ENCODE measurements around the gene AJM1. TPM values are rescaled to one million over a fixed set of nuclear protein-coding genes. Genes with fewer than 3 reads are reported as not detected.

AJM1 gene
- total RNA-seq, result 0.65 TPM in 2 replicates

DNA sequence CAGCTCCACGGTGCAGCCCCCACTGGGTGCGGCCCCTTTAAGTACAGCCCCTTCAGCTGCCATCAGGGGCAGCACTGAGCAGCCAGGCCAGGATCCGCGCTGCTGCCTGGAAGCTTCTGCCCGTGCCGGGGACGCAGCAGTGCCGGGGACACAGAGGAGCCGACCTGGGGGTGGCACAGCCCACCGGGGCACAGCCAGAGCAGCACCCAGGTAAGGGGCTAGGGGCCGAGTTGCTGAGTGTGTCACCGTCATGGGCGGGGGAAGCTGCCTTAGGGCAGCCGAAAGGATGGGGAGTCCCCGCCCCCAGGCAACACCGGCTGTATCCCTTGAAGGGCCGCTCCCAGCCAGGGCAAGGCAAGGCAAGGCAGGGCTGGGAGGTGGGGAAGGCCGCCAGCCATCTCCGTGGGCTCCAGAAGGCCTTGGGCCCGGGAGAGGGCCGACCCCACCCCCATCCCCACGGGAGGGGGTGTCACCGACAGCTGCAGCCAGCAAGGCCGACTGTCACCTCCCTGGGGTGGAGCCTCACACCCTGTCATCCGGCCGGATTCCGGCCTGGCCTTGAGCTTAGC, at the start of gene AJM1:
Gene AJM1 (plus strand): TSS at position 99 of the 569 bp plus-strand sequence. CDS start 1,937 bp downstream, outside the sequence.

DNA sequence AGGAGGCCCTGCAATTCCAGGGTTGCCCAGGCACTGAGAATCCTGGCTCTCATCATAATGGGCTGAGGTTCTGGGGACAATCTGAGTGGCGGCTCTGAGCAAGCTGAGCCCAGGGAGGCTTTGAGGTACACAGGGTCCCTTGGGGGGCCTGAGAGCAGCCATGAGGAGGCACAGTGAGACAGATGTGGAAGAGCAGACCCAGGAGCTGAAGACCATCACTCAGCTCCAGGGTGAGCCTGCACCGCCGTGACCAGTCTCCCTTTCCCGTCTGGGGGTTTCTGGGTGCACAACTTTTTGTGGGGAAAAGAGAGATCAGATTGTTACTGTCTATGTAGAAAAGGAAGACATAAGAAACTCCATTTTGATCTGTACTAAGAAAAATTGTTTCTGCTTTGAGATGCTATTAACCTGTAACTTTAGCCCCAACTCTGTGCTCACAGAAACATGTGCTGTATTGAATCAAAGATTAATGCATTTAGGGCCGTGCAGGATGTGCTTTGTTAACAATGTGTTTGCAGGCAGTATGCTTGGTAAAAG, 46.0 kb upstream of the AJM1 start, which contains the start of gene CCDC183:
Gene CCDC183 (plus strand): TSS at position 101 of the 537 bp plus-strand sequence. CDS start 60 bp downstream, at position 161.

DNA sequence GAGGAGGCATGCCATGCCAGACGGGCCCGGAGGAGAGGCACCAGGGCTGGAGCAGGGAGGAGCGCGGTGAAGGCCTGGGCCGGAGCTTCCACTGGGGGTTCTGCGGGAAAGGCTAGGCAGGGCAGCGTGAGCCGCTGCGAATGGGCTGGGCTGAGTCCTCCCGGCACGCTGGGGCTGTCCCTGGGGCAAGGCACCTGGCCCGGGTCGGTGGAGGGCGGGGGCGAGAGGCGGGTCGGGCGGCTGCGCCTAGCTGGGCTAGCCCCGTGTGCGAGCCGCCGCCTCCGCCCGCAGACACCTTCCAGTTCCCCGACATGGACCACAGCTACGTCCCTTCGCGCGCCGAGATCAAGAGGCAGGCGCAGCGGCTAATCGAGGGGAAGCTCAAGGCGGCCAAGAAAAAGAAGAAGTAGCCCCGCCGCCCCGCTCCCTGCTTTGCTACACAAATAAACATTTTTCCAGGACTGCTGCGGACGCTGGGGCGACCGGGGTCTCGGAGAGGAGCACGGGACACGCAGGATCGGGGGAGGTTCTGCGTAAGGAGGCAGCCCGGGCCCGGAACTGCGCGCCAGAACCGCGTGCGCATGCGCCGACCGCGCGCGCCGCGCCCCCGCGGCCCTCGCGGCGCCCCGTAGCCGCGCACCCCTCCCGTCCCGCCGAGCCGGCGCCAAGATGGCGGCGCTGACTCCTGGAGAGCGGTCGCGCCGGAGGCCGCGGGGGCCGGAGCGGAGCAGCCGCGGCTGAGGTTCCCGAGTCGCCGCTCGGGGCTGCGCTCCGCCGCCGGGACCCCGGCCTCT, 34.8 kb upstream of the AJM1 start, which contains the start of gene RABL6:
Gene RABL6 (plus strand): TSS at position 668 of the 794 bp plus-strand sequence. CDS start 249 bp downstream, outside the sequence.

DNA sequence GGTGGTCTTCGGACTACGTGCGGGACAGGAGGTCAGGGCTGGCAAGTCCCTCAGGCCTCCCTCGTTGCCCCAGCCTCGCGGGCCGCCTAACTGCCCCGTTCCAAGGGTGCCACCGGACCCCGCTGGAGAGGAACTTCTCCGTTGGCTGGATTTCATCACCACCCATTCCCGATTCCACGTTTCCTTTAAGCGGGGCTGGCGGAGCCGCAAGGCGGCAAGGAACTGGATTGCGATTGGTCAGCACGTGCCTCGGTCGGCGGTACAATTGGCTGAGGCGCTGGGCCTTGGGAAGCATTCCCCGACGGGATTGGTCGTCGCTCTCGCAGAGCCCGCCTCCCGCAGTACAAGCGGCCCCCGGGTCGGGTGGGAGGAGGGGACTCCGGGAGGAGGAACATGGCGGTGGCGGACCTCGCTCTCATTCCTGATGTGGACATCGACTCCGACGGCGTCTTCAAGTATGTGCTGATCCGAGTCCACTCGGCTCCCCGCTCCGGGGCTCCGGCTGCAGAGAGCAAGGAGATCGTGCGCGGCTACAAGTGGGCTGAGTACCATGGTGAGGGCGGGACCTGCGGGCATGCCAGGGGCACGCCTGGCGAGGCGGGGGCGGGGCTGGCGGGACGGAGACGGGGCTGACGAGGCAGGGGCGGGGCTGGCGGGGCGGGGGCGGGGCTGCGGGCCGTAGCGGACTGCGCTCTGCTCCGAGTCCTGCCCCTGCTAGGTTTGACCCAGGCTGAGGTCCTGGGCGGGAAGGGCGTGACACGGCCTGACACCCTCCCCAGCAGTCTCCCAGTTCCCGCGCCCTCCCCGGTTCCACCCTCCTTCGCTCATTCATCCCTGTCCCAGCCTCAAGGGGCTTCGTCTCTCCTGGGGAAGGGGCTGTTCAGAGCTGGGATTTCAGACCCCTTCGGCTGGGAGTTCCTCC, 7.0 kb downstream of the AJM1 start, which contains the start of gene PHPT1:
Gene PHPT1 (plus strand): TSS at position 372 of the 922 bp plus-strand sequence. CDS start 22 bp downstream, at position 394.

DNA sequence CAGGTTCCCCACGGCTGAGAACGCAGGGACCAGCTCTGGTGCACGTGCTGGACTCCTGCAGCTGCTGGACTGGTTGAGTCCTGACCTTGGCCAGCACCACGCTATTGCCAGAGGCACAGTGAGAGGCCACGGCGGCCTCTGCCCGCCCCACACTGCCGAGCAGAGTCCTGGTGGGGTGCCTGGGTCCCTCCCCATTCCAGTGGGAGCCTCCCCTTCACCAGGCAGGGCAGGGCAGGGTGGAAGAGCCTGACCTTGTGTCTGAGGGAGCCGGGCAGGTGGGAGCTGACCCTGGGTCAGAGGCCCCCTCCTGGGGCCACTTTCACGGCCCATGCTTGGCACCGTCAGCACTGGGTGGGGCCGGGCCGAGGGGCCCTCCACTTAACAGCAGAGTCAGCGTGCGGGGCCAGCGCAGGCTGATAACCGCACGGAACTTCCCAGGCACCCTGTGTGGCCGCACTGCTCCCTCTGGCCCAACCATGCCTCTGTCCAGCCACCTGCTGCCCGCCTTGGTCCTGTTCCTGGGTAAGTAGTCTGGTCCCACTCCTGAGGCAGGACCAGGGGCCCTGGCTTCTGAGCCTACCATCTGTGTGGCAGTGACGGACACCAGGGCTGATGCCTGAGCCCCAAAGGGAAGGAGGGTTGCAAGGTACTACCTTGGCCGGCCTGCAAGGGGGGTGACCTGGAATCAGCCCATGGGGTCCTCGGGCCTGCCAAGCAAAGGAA, 9.8 kb downstream of the AJM1 start, which contains the start of gene MAMDC4:
Gene MAMDC4 (plus strand): TSS at position 406 of the 723 bp plus-strand sequence. CDS start 71 bp downstream, at position 477.

DNA sequence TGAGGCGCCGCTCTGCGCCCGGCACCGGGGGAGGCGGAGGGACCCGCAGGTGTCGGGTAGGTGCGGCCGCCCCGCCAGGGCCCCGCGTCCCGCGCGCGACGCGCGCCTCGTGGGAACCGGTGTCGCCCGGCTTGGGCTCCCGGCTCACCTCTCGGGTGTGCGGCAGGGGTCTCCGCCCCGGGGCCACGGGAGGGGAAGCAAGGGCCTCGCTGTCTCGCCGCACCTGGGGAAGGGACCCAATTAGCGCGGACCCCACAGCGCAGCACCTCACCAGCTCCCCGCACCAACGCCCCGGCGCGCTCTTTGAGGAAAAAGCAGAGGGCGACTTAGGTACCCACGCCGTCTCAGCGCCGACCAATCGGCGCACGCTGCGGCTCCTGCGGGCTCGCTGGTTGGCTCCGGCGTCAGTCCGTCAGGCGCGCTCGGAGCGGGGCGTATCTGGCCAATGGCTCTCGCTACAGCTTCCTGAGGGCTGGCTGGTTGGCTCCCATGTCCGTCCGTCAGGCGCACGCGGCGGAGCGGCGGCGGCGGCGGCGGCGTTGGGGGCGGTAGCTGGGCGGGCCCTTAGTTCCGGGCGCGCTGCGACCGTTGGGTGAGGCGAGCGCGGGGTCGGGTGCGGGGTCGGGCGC, 43.8 kb downstream of the AJM1 start, which contains the start of gene TRAF2:
Gene TRAF2 (plus strand): TSS at position 567 of the 629 bp plus-strand sequence. CDS start 12,225 bp downstream, outside the sequence.

Small RNA genes lying within 50 kb of the gene (small RNA-seq; reads per million reads assigned to genes)
- not detected for gene AL355987.2
- not detected for gene MIR4292
- gene MIR4479, result not detected

Other genes starting within 250 kb of the AJM1 start
- gene EGFL7, start 179.6 kb upstream of the AJM1 start, total RNA-seq, result 7.1 and 9.2 TPM in 2 replicates
- gene AGPAT2, start 155.0 kb upstream of the AJM1 start, total RNA-seq, result 28.5 and 34.9 TPM in 2 replicates
- gene DIPK1B, start 129.9 kb upstream of the AJM1 start, total RNA-seq, result 0.13 and 0.65 TPM in 2 replicates
- gene LCN10, start 99.5 kb upstream of the AJM1 start, total RNA-seq, result not detected in 2 replicates
- not detected in 2 replicates for gene LCN6, start 94.0 kb upstream of the AJM1 start, total RNA-seq
- gene LCN8, start 84.2 kb upstream of the AJM1 start, total RNA-seq, result not detected in 2 replicates
- gene LCN15, start 78.0 kb upstream of the AJM1 start, total RNA-seq, result not detected in 2 replicates
- gene TMEM141, start 51.1 kb upstream of the AJM1 start, total RNA-seq, result 37.4 and 42.7 TPM in 2 replicates
- gene CCDC183, start 46.1 kb upstream of the AJM1 start, total RNA-seq, result 0.26 and 0.32 TPM in 2 replicates
- 41.4 and 60.4 TPM in 2 replicates for gene RABL6, start 34.5 kb upstream of the AJM1 start, total RNA-seq
- 49.9 and 50.8 TPM in 2 replicates for gene PHPT1, start 6.9 kb downstream of the AJM1 start, total RNA-seq
- gene MAMDC4, start 9.9 kb downstream of the AJM1 start, total RNA-seq, result 0.39 and 0.76 TPM in 2 replicates
- gene EDF1, start 23.8 kb downstream of the AJM1 start, total RNA-seq, result 237 and 265 TPM in 2 replicates
- 6.3 and 9.2 TPM in 2 replicates for gene TRAF2, start 44.0 kb downstream of the AJM1 start, total RNA-seq
- gene FBXW5, start 102.3 kb downstream of the AJM1 start, total RNA-seq, result 109 and 113 TPM in 2 replicates
- gene C8G, start 102.8 kb downstream of the AJM1 start, total RNA-seq, result 0.39 and 0.54 TPM in 2 replicates
- gene LCN12, start 109.8 kb downstream of the AJM1 start, total RNA-seq, result not detected in 2 replicates
- 0.65 and 5.1 TPM in 2 replicates for gene PTGDS, start 135.0 kb downstream of the AJM1 start, total RNA-seq
- gene LCNL1, start 140.5 kb downstream of the AJM1 start, total RNA-seq, result 0.11 and 0.65 TPM in 2 replicates
- gene PAXX, start 149.9 kb downstream of the AJM1 start, total RNA-seq, result 12.1 and 12.8 TPM in 2 replicates
- gene CLIC3, start 154.1 kb downstream of the AJM1 start, total RNA-seq, result 16.0 and 16.6 TPM in 2 replicates
- 16.3 and 17.5 TPM in 2 replicates for gene ABCA2, start 185.8 kb downstream of the AJM1 start, total RNA-seq
- not detected in 2 replicates for gene FUT7, start 189.6 kb downstream of the AJM1 start, total RNA-seq
- 20.0 and 20.1 TPM in 2 replicates for gene NPDC1, start 203.7 kb downstream of the AJM1 start, total RNA-seq
- gene ENTPD2, start 211.6 kb downstream of the AJM1 start, total RNA-seq, result not detected in 2 replicates
- 2.9 and 4.0 TPM in 2 replicates for gene SAPCD2, start 228.1 kb downstream of the AJM1 start, total RNA-seq
- gene UAP1L1, start 235.0 kb downstream of the AJM1 start, total RNA-seq, result 15.6 and 22.1 TPM in 2 replicates
- 60.6 and 60.9 TPM in 2 replicates for gene MAN1B1, start 244.5 kb downstream of the AJM1 start, total RNA-seq